H4 (cell line): ENCODE results near the gene SMPD3. TPM values are rescaled to one million over a fixed set of nuclear protein-coding genes. Genes with fewer than 3 reads are reported as not detected.

Source experiments
- DNase-seq: peaks from one replicate; pipeline ENCODE4 v3.0.0-alpha.2; 2015; ENCODE audit warnings: low spot score
- total RNA-seq: library from RNA; depleted of rRNA; stranded (reverse); fragments of >200 nt; shearing (Covaris generic); gene quantifications from 2 replicates; pipeline ENCODE4 v1.2.3, GENCODE V29; 2014; rRNA removed

Gene SMPD3
- total RNA-seq, 1 experiment from 2014 or later: not detected

- DNase-seq: no peak
These were observed 115.7 kb downstream of the SMPD3 start for GRCh38 chr16:68332411-68333121.

GRCh38 chr16:68331879-68332410 is 116.4 kb downstream of the SMPD3 start:
- no peak for DNase-seq

GRCh38 chr16:68328860-68329390 is 119.4 kb downstream of the SMPD3 start:
- no peak for DNase-seq

- DNase-seq: peak; percentile 77
These were observed 120.0 kb downstream of the SMPD3 start for GRCh38 chr16:68328151-68328859.

- no peak for DNase-seq
These were observed 123.4 kb downstream of the SMPD3 start for GRCh38 chr16:68324780-68325357.

GRCh38 chr16:68324336-68324735 is 124.0 kb downstream of the SMPD3 start:
- no peak for DNase-seq

GRCh38 chr16:68319185-68319908 is 129.0 kb downstream of the SMPD3 start:
- DNase-seq: no peak

GRCh38 chr16:68313116-68313515 is 135.2 kb downstream of the SMPD3 start:
- no peak for DNase-seq

GRCh38 chr16:68310774-68311511 is 137.4 kb downstream of the SMPD3 start, which contains the start of the genes PRMT7 and SLC7A6OS:
Gene PRMT7, plus strand, starts transcription at chr16:68311019. Its CDS starts 4,961 bp downstream, at chr16:68315980.
Gene SLC7A6OS, minus strand, starts transcription at chr16:68310946. Its CDS starts 20 bp downstream, at chr16:68310926.
- DNase-seq: peak; percentile 84

- DNase-seq: no peak
These were observed 137.9 kb downstream of the SMPD3 start for GRCh38 chr16:68310437-68310773.

GRCh38 chr16:68309799-68310198 is 138.5 kb downstream of the SMPD3 start:
- DNase-seq: no peak

Other genes with a start within 250 kb of the SMPD3 start
- gene ESRP2, start 212.4 kb downstream of the SMPD3 start, total RNA-seq: 0.21 TPM in 1 of 2 replicates, not detected in the other
- gene PLA2G15, start 203.1 kb downstream of the SMPD3 start, total RNA-seq: 14.8 and 22.1 TPM in 2 replicates
- gene SLC7A6, start 184.0 kb downstream of the SMPD3 start, total RNA-seq: 16.7 and 20.7 TPM in 2 replicates
- 7.3 and 8.1 TPM in 2 replicates for gene SLC7A6OS, start 137.6 kb downstream of the SMPD3 start, total RNA-seq
- 37.5 and 50.1 TPM in 2 replicates for gene PRMT7, start 137.5 kb downstream of the SMPD3 start, total RNA-seq
- gene ZFP90, start 90.8 kb upstream of the SMPD3 start, total RNA-seq: 7.2 and 9.6 TPM in 2 replicates
- not detected in 2 replicates for gene CDH3, start 196.8 kb upstream of the SMPD3 start, total RNA-seq